ENCODE measurements around the gene TEX30.

DNA sequence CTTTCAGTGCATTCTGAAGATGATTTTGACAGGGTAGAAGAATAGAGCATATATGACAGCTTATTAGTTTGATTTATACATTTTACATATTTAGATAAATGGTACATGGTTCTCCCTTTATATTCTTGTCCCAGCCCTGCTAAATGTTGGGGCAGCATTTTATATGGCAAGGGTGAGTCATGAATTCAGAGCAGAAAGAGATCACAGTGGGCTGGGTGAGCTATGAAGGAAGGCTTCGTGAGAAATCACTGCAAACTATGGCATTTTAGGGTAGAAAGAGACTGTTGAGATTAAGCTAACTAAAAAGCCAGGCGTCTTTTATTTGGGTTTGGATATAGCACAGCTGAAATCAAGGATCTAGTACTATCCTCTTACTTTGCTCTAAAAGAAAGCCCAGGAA, 54.8 kb downstream of the TEX30 start:
- TF ChIP-seq, protein P1, sequence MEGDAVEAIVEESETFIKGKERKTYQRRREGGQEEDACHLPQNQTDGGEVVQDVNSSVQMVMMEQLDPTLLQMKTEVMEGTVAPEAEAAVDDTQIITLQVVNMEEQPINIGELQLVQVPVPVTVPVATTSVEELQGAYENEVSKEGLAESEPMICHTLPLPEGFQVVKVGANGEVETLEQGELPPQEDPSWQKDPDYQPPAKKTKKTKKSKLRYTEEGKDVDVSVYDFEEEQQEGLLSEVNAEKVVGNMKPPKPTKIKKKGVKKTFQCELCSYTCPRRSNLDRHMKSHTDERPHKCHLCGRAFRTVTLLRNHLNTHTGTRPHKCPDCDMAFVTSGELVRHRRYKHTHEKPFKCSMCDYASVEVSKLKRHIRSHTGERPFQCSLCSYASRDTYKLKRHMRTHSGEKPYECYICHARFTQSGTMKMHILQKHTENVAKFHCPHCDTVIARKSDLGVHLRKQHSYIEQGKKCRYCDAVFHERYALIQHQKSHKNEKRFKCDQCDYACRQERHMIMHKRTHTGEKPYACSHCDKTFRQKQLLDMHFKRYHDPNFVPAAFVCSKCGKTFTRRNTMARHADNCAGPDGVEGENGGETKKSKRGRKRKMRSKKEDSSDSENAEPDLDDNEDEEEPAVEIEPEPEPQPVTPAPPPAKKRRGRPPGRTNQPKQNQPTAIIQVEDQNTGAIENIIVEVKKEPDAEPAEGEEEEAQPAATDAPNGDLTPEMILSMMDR (conservative IDR thresholded peaks at IDR 0.05) = no peak
- TF ChIP-seq ZFX (IDR thresholded peaks at IDR 0.05) = no peak

Measured in C4-2B (cell line).